ENCODE measurements around the gene ADGRG1.

The ADGRG1 gene

DNA sequence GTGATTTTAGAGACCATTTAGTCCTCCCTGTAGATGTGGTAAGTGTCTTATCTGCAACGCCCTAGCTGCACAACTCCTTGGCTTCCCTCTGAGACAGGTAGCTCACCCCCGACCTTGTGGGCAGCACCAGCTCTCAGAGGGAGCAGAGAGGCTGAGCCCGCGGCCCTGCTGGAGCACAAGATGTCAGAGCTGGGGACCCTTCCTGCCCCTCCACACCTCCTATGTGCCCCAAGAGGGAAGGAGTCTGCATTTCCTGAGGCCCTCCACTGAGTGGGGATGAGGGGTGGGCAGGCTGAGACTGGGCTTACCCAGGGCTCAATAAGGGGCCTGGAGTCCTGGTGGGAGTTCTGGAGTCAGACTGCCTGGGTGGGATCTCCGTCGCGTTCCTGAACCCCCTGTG, 12.2 kb upstream of the ADGRG1 start:
- no peaks in the 10 kb centered on the region for H3K9me3 ChIP-seq
- DNase-seq: peak in 1 of 2 donors; percentile 29
- intact Hi-C loops (cut with DNase I; ENCODE audit: low total_unique reads): no loop called here
- no peak overlapping the region for H3K4me3 ChIP-seq
- TF ChIP-seq, protein P1, sequence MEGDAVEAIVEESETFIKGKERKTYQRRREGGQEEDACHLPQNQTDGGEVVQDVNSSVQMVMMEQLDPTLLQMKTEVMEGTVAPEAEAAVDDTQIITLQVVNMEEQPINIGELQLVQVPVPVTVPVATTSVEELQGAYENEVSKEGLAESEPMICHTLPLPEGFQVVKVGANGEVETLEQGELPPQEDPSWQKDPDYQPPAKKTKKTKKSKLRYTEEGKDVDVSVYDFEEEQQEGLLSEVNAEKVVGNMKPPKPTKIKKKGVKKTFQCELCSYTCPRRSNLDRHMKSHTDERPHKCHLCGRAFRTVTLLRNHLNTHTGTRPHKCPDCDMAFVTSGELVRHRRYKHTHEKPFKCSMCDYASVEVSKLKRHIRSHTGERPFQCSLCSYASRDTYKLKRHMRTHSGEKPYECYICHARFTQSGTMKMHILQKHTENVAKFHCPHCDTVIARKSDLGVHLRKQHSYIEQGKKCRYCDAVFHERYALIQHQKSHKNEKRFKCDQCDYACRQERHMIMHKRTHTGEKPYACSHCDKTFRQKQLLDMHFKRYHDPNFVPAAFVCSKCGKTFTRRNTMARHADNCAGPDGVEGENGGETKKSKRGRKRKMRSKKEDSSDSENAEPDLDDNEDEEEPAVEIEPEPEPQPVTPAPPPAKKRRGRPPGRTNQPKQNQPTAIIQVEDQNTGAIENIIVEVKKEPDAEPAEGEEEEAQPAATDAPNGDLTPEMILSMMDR (IDR thresholded peaks at IDR 0.05): no peak
- H3K27me3 ChIP-seq: peaks cover 0 to 6% of the 10 kb centered on the region in 2 donors
- no peak overlapping the region for H3K27ac ChIP-seq
- H3K36me3 ChIP-seq: no peaks in the 10 kb centered on the region
- H3K4me1 ChIP-seq: peaks cover 0 to 9% (median 0%) of the 10 kb centered on the region in 4 donors

- Histone ChIP-seq H3K4me1 (peaks cover 0 to 15% (median 0%) of the 10 kb centered on the region in 4 donors), H3K4me3 (no peak overlapping the region), H3K27me3 (peaks cover 0 to 6% of the 10 kb centered on the region in 2 donors), H3K27ac (no peak overlapping the region), H3K36me3 (no peaks in the 10 kb centered on the region), H3K9me3 (no peaks in the 10 kb centered on the region)
- intact Hi-C loops (cut with DNase I; ENCODE audit: low total_unique reads): no loop called here
- DNase-seq: peak in 1 of 2 donors; percentile 21
- TF ChIP-seq, protein P1 (IDR thresholded peaks at IDR 0.05): no peak
These were observed 11.6 kb upstream of the ADGRG1 start for GRCh38 chr16:57616876-57617275.

DNA sequence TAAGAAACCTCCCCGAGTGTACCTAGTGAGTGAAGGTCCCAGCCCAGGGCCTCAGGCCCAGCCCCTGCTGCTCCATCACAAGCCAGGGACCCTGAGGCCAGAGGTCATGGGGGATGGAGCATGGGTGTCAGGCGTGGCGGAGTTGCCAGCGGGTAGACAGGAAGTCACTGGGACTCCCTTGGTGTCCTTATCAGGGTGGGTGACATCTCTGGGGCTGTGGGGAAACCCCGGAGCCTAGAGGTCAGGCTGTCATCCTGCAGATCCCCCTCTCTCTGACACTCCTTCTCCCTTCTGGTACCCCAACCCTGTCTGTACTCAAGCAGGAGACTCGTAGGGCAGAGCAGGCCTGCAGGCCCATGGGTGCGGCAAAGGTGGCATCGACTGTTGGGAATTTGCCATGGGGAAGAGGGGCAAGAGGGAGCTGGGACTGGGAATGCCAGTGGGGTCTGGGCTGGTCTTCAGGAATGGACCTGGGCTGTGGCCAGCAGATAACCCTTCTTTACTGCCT, 10.8 kb upstream of the ADGRG1 start:
- DNase-seq: peak in 1 of 2 donors; percentile 55
- intact Hi-C loops (cut with DNase I; ENCODE audit: low total_unique reads): loop anchor here (2.0 kb wide), 1 partner anchor 61 kb away; no protein-coding TSS in a partner anchor
- Histone ChIP-seq H3K27me3 (peaks cover 0 to 7% of the 10 kb centered on the region in 2 donors), H3K4me3 (no peak overlapping the region), H3K36me3 (no peaks in the 10 kb centered on the region), H3K9me3 (no peaks in the 10 kb centered on the region), H3K27ac (no peak overlapping the region), H3K4me1 (peaks cover 0 to 22% (median 0%) of the 10 kb centered on the region in 4 donors)
- TF ChIP-seq, protein P1 (IDR thresholded peaks at IDR 0.05): no peak

GRCh38 chr16:57618296-57619132, 9.9 kb upstream of the ADGRG1 start:
- DNase-seq: peak in 1 of 2 donors; percentile 39
- Histone ChIP-seq H3K27me3 (peaks cover 0 to 9% of the 10 kb centered on the region in 2 donors), H3K9me3 (no peaks in the 10 kb centered on the region), H3K36me3 (no peaks in the 10 kb centered on the region), H3K4me1 (peaks cover 0 to 27% (median 0%) of the 10 kb centered on the region in 4 donors), H3K27ac (no peak overlapping the region), H3K4me3 (no peak overlapping the region)
- TF ChIP-seq, protein P1 (IDR thresholded peaks at IDR 0.05): no peak
- intact Hi-C loops (cut with DNase I; ENCODE audit: low total_unique reads): loop anchor here (2.0 kb wide), 1 partner anchor 62 kb away; no protein-coding TSS in a partner anchor

DNA sequence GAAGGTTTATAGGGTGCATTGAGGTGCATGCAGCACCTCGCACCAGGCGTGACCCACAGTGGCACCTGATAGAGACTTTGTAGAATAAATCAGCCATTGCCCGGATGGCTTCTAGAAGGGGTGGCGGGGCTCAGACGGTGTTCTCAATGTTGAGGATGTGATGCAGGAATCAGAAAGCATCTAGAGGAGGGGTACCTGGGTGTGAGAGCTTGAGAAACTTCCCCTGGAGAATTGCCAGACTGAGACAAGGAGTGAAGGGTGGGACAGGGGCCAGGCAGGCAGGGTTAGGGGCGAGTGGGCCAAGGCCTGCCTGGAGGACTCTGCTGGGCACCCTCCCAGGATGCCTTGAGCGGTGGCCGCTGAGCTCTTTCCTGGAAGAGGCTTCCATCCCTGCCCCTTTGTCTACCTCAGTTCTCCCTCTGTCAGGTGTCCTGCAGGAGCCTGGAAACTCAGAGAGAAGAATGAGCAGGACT, 9.3 kb upstream of the ADGRG1 start:
- DNase-seq: no peak
- H3K4me3 ChIP-seq: no peak overlapping the region
- peaks cover 0 to 27% (median 0%) of the 10 kb centered on the region in 4 donors for H3K4me1 ChIP-seq

More for the DNA sequence above, 9.3 kb upstream of the ADGRG1 start:
- Histone ChIP-seq H3K27me3 (peaks cover 0 to 9% of the 10 kb centered on the region in 2 donors), H3K27ac (no peak overlapping the region), H3K36me3 (no peaks in the 10 kb centered on the region), H3K9me3 (no peaks in the 10 kb centered on the region)
- TF ChIP-seq, protein P1 (IDR thresholded peaks at IDR 0.05): no peak
- intact Hi-C loops (cut with DNase I; ENCODE audit: low total_unique reads): loop anchor here (2.0 kb wide), 1 partner anchor 62 kb away; no protein-coding TSS in a partner anchor

Data from tibial artery (tissue), 4 donors.